ENCODE results near the gene USH1G. TPM values are rescaled to one million over a fixed set of nuclear protein-coding genes. Genes with fewer than 3 reads are reported as not detected.

The USH1G gene
- total and polyA plus RNA-seq, 12 donors, result 0.40 to 5.0 (median 1.2) TPM

GRCh38 chr17:74903671-74904070, 19.4 kb downstream of the USH1G start:
- H3K9me3 ChIP-seq (replicated peaks in 1 of 3), result no peaks in the 10 kb centered on the region
- no peak for DNase-seq
- no peak overlapping the region for H3K4me3 ChIP-seq
- H3K4me1 ChIP-seq (replicated peaks in 1 of 2), result no peaks in the 10 kb centered on the region
- H3K36me3 ChIP-seq (replicated peaks in 1 of 2), result no peaks in the 10 kb centered on the region
- no peaks in the 10 kb centered on the region for H3K27me3 ChIP-seq
- TF ChIP-seq CTCF (IDR thresholded peaks at IDR 0.05) (no peak), POLR2A (IDR thresholded peaks at IDR 0.05) (no peak)
- intact Hi-C loops (cut with DNase I), result no loop called here
- 71 to 82% (median 78%) methylated on average over 6 of the region's 6 CpGs for WGBS, 4 donors
- H3K27ac ChIP-seq, result no peak overlapping the region

GRCh38 chr17:74903034-74903433, 20.0 kb downstream of the USH1G start:
- H3K9me3 ChIP-seq (replicated peaks in 1 of 3), result no peaks in the 10 kb centered on the region
- DNase-seq, result no peak
- no peaks in the 10 kb centered on the region for H3K4me1 ChIP-seq (replicated peaks in 1 of 2)
- WGBS, 4 donors, result 86 to 91% (median 88%) methylated on average over 9 of the region's 9 CpGs
- H3K4me3 ChIP-seq, result no peak overlapping the region
- no peaks in the 10 kb centered on the region for H3K36me3 ChIP-seq (replicated peaks in 1 of 2)
- no peaks in the 10 kb centered on the region for H3K27me3 ChIP-seq
- H3K27ac ChIP-seq, result no peak overlapping the region
- intact Hi-C loops (cut with DNase I), result no loop called here
- TF ChIP-seq POLR2A (IDR thresholded peaks at IDR 0.05) (no peak), CTCF (IDR thresholded peaks at IDR 0.05) (no peak)

- H3K27me3 ChIP-seq, result no peaks in the 10 kb centered on the region
- H3K27ac ChIP-seq, result no peak overlapping the region
- intact Hi-C loops (cut with DNase I), result no loop called here
Observed at GRCh38 chr17:74901353-74902135, 21.5 kb downstream of the USH1G start.

GRCh38 chr17:74900208-74900607, 22.8 kb downstream of the USH1G start:
- Histone ChIP-seq H3K27ac (no peak overlapping the region), H3K9me3 (replicated peaks in 1 of 3) (no peaks in the 10 kb centered on the region), H3K27me3 (peaks cover 4% of the 10 kb centered on the region), H3K4me3 (no peak overlapping the region), H3K4me1 (replicated peaks in 1 of 2) (no peaks in the 10 kb centered on the region), H3K36me3 (replicated peaks in 1 of 2) (no peaks in the 10 kb centered on the region)
- DNase-seq, result no peak
- TF ChIP-seq CTCF (IDR thresholded peaks at IDR 0.05) (no peak), POLR2A (IDR thresholded peaks at IDR 0.05) (no peak)
- 86 to 93% (median 88%) methylated on average over 8 of the region's 8 CpGs for WGBS, 4 donors
- intact Hi-C loops (cut with DNase I), result no loop called here

More at GRCh38 chr17:74901353-74902135, 21.5 kb downstream of the USH1G start:
- H3K9me3 ChIP-seq (replicated peaks in 1 of 3), result no peaks in the 10 kb centered on the region
- DNase-seq, result no peak
- H3K4me3 ChIP-seq, result no peak overlapping the region
- no peaks in the 10 kb centered on the region for H3K4me1 ChIP-seq (replicated peaks in 1 of 2)
- no peaks in the 10 kb centered on the region for H3K36me3 ChIP-seq (replicated peaks in 1 of 2)
- WGBS, 4 donors, result 71 to 79% (median 77%) methylated on average over 11 to 14 of the region's 14 CpGs
- no peak for TF ChIP-seq POLR2A (IDR thresholded peaks at IDR 0.05)
- TF ChIP-seq CTCF (IDR thresholded peaks at IDR 0.05), result no peak

Data from adrenal gland (tissue), 12 donors.